Breast epithelium (tissue), 3 donors: ENCODE measurements around the gene CFD.

Experiments used
- POLR2A ChIP-seq: fragments of 450-650 bp; IDR thresholded peaks from one replicate; pipeline ENCODE4 v1.6.1; 2016; ENCODE audit warnings: antibody characterized with exemption, mild to moderate bottlenecking, moderate library complexity
- TF ChIP-seq, protein P1 (sequence below), 3 donors: fragments of 450-650 bp; IDR thresholded peaks; one replicate each; pipeline ENCODE4 v1.5.1; 2016 to 2017; ENCODE audit warnings: antibody characterized with exemption in 3 of 3, mild to moderate bottlenecking in 3 of 3, moderate library complexity in 3 of 3

DNA sequence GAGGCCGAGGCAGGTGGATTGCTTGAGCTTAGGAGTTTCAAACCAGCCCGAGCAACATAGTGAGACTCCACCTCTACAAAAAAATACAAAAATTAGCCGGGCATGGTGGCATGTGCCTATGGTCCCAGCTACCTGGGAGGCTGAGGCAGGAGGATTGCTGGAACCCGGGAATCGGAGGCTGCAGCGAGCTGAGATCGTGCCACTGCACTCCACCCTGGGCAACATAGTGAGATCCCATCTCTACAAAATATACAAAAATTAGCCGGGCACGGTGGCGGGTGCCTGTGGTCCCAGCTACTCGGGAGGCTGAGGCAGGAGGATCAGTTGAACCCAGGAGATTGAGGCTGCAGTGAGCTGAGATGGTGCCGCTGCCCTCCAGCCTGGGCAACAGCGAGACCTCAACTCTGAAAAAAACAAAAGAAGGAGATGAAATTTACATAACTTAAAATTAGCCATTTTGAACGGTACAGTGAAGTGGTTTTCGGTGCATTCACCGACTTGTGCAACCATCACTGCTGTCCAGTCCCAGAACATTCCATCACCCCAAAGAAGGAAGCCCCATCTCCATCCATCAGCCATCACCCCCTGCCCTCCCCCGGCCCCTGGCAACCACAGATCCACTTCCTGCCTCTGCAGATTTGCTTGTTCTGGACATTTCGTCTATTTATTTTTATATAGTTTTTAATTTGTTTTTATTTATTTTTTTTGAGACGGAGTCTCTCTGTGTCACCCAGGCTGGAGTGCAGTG, 33.4 kb upstream of the CFD start:
- TF ChIP-seq, protein P1, sequence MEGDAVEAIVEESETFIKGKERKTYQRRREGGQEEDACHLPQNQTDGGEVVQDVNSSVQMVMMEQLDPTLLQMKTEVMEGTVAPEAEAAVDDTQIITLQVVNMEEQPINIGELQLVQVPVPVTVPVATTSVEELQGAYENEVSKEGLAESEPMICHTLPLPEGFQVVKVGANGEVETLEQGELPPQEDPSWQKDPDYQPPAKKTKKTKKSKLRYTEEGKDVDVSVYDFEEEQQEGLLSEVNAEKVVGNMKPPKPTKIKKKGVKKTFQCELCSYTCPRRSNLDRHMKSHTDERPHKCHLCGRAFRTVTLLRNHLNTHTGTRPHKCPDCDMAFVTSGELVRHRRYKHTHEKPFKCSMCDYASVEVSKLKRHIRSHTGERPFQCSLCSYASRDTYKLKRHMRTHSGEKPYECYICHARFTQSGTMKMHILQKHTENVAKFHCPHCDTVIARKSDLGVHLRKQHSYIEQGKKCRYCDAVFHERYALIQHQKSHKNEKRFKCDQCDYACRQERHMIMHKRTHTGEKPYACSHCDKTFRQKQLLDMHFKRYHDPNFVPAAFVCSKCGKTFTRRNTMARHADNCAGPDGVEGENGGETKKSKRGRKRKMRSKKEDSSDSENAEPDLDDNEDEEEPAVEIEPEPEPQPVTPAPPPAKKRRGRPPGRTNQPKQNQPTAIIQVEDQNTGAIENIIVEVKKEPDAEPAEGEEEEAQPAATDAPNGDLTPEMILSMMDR (IDR thresholded peaks at IDR 0.05) = no peak
- TF ChIP-seq POLR2A = no peak
